Spleen (tissue), 11 donors: ENCODE results near the gene TPD52L3. TPM values are rescaled to one million over a fixed set of nuclear protein-coding genes. Genes with fewer than 3 reads are reported as not detected.
A peak's percentile ranks its signal among the peaks of the same experiment; 100 is the strongest.

ENCODE experiments used
- DNase-seq: peaks from one replicate; pipeline ENCODE4 v3.0.0-alpha.2; 2020
- H3K27ac ChIP-seq, 8 donors: fragments of 200-600 bp; sonication (generic) in 7 of 8; 1 replicate in 4 of 8; 2 replicates in 4 of 8; pipeline versions ENCODE4 v1.5.0 to v1.8.0; 2016 to 2021; ENCODE audit warnings: inconsistent platforms in 4 of 8, mild to moderate bottlenecking in 4 of 8, moderate library complexity in 1 of 8
- H3K27me3 ChIP-seq, 7 donors: fragments of 200-600 bp; sonication (generic) in 6 of 7; replicated peaks in 1 of 7; 1 replicate in 4 of 7; 2 replicates in 3 of 7; pipeline versions ENCODE4 v1.5.0 to v1.8.0; 2016 to 2021; ENCODE audit warnings: inconsistent platforms in 3 of 7, mild to moderate bottlenecking in 1 of 7
- H3K36me3 ChIP-seq, 6 donors: fragments of 200-600 bp; sonication (generic) in 5 of 6; 1 replicate in 4 of 6; 2 replicates in 2 of 6; pipeline versions ENCODE4 v1.5.0 to v1.8.0; 2016 to 2021; ENCODE audit warnings: inconsistent platforms in 2 of 6
- H3K4me1 ChIP-seq, 6 donors: fragments of 200-600 bp; sonication (generic) in 5 of 6; 1 replicate in 3 of 6; 2 replicates in 3 of 6; pipeline versions ENCODE4 v1.5.0 to v1.8.0; 2016 to 2021; ENCODE audit warnings: inconsistent platforms in 3 of 6
- H3K4me3 ChIP-seq, 8 donors: fragments of 200-600 bp; sonication (generic) in 7 of 8; 1 replicate in 4 of 8; 2 replicates in 4 of 8; pipeline versions ENCODE4 v1.5.0 to v1.8.0; 2016 to 2021; ENCODE audit warnings: inconsistent platforms in 4 of 8, mild to moderate bottlenecking in 4 of 8, moderate library complexity in 2 of 8
- H3K9me3 ChIP-seq, 8 donors: fragments of 200-600 bp; sonication (generic) in 7 of 8; 1 replicate in 4 of 8; 2 replicates in 4 of 8; pipeline versions ENCODE4 v1.5.0 to v1.8.0; 2016 to 2021; ENCODE audit warnings: inconsistent platforms in 4 of 8
- POLR2A ChIP-seq, 3 donors: fragments of 450-650 bp; IDR thresholded peaks; one replicate each; pipeline ENCODE4 v1.5.1; 2017; ENCODE audit warnings: antibody characterized with exemption in 3 of 3, mild to moderate bottlenecking in 1 of 3
- POLR2AphosphoS5 ChIP-seq, 3 donors: sonication (generic); formaldehyde crosslinking; IDR thresholded peaks; one replicate each; pipeline ENCODE4 v1.5.1; 2017; ENCODE audit warnings: antibody characterized with exemption in 3 of 3
- WGBS, 5 donors: extraction: QIAGEN DNeasy Blood & Tissue Kit in 3 of 5; methylation state at CpG; one replicate each; pipeline versions ENCODE4 v1.1.5 to v1.1.7; 2013 to 2018; 5-methylcytosine and 5-hydroxymethylcytosine counted together
- intact Hi-C: fragments of 100-400 bp; cut with DNase I; formaldehyde crosslinking; loops from one replicate; pipeline ENCODE4 v1.15.0; 2023; ENCODE audit warnings: low total_unique reads
- polyA plus RNA-seq, 3 donors: library from polyadenylated mRNA; stranded (reverse); fragments of 200-250 nt; gene quantifications; one replicate each; pipeline ENCODE4 v1.2.1, GENCODE V29; 2013
- total RNA-seq, 7 donors: library from RNA; depleted of rRNA in 3 of 7; stranded (reverse); fragments of >200 nt in 3 of 7; fragmentation: NEBNext Ultra II Directional in 4 of 7; extraction: Animal tissue kit (Norgen Biotek cat#: 25700) in 4 of 7; gene quantifications; one replicate each; pipeline versions ENCODE4 v1.1.0 to v1.2.1, GENCODE V29; 2016 to 2021
- TF ChIP-seq, protein P1 (sequence below), 11 experiments: fragments of 200-600 bp in 7 of 11; fragments of 450-650 bp in 4 of 11; sonication (generic) in 4 of 11; IDR thresholded peaks in 8 of 11; conservative IDR thresholded peaks in 3 of 11; 1 replicate in 7 of 11; 2 replicates in 4 of 11; pipeline versions ENCODE4 v1.4.0 to v1.8.0; 2016 to 2021; ENCODE audit warnings: antibody characterized with exemption in 11 of 11, inconsistent platforms in 4 of 11, mild to moderate bottlenecking in 1 of 11
- donor health status: healthy with polysubstance abuse.
- donor health status: DM: no; HTN: no; CAD: no; lungs with moderate emphysema.
- donor health status: DM: no; HTN: no; CAD: no.
- donor health status: Bipolar disorder and iron deficiency.
- donor health status: healthy.
- donor health status: DM: no; HTN: no; CAD: no.
- donor health status: DM: yes; HTN: yes; CAD: no.

The TPD52L3 gene
- total and polyA plus RNA-seq, 10 donors = 0.03 TPM; not detected in 9

GRCh38 chr9:6305954-6306563, 22.1 kb upstream of the TPD52L3 start:
- H3K36me3 ChIP-seq = no peaks in the 10 kb centered on the region
- no peaks in the 10 kb centered on the region for H3K9me3 ChIP-seq
- 86 to 99% (median 96%) methylated on average over 2 of the region's 2 CpGs for WGBS, 5 donors
- H3K4me3 ChIP-seq = no peak overlapping the region
- peaks cover 0 to 20% (median 0%) of the 10 kb centered on the region in 7 donors for H3K27me3 ChIP-seq
- no peak overlapping the region for H3K27ac ChIP-seq
- no peak for DNase-seq
- TF ChIP-seq POLR2A (IDR thresholded peaks at IDR 0.05) = no peak
- TF ChIP-seq, protein P1, sequence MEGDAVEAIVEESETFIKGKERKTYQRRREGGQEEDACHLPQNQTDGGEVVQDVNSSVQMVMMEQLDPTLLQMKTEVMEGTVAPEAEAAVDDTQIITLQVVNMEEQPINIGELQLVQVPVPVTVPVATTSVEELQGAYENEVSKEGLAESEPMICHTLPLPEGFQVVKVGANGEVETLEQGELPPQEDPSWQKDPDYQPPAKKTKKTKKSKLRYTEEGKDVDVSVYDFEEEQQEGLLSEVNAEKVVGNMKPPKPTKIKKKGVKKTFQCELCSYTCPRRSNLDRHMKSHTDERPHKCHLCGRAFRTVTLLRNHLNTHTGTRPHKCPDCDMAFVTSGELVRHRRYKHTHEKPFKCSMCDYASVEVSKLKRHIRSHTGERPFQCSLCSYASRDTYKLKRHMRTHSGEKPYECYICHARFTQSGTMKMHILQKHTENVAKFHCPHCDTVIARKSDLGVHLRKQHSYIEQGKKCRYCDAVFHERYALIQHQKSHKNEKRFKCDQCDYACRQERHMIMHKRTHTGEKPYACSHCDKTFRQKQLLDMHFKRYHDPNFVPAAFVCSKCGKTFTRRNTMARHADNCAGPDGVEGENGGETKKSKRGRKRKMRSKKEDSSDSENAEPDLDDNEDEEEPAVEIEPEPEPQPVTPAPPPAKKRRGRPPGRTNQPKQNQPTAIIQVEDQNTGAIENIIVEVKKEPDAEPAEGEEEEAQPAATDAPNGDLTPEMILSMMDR (IDR thresholded peaks at IDR 0.05 in 8 of 11, conservative IDR thresholded peaks at IDR 0.05 in 3 of 11) = peak in 8 of 11 experiments; percentile 28 to 58 (median 42)
- intact Hi-C loops = loop anchor here (10.0 kb wide), 3 partner anchors 111 to 421 kb away; no protein-coding TSS in a partner anchor
- no peaks in the 10 kb centered on the region for H3K4me1 ChIP-seq

GRCh38 chr9:6307551-6308096, 20.6 kb upstream of the TPD52L3 start:
- H3K36me3 ChIP-seq = no peaks in the 10 kb centered on the region
- no peak for TF ChIP-seq POLR2A (IDR thresholded peaks at IDR 0.05)
- TF ChIP-seq, protein P1 (IDR thresholded peaks at IDR 0.05 in 8 of 11, conservative IDR thresholded peaks at IDR 0.05 in 3 of 11) = no peak
- WGBS, 5 donors = 69 to 77% (median 75%) methylated on average over 1 of the region's 1 CpG
- H3K4me3 ChIP-seq = no peak overlapping the region
- no peak overlapping the region for H3K27ac ChIP-seq
- no peak for DNase-seq
- no peaks in the 10 kb centered on the region for H3K4me1 ChIP-seq
- no peaks in the 10 kb centered on the region for H3K9me3 ChIP-seq
- intact Hi-C loops = loop anchor here (10.0 kb wide), 3 partner anchors 113 to 423 kb away; no protein-coding TSS in a partner anchor
- H3K27me3 ChIP-seq = peaks cover 0 to 28% (median 0%) of the 10 kb centered on the region in 7 donors

DNA sequence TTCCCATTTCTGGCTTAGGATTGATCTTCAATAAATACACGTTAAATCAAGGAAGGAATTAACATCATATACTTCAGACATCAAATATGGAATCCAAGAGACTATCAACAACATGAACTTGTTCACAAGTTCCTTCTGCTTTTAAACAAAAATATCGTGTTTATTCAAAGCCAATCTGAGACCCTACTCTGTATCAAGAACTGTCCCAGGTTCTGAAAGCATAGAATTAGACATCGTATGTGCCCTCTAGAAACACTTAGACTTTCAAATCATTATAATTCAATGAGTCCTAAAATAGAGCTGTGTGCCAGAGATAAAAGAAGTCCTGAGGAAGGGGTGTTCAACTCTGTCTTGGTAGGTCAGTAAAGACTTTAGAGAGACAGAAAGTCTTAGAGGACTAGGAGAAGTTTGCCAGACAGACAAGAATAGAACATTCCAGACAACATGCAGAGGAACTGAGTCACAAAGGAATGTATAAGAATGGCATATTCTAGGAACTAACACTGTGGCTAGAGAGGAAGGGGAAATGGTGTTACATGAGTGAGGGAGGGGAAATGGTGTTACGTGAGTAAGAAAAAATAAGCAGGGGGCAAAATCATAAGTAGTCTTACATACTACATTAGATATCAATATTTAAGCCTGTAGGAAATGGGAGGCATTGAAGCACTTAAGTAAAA, 2.9 kb downstream of the TPD52L3 start:
- Histone ChIP-seq H3K9me3 (peaks cover 0 to 36% (median 27%) of the 10 kb centered on the region in 8 donors), H3K27ac (no peak overlapping the region), H3K27me3 (peaks cover 0 to 8% (median 0%) of the 10 kb centered on the region in 7 donors), H3K36me3 (no peaks in the 10 kb centered on the region), H3K4me3 (no peak overlapping the region), H3K4me1 (no peaks in the 10 kb centered on the region)
- DNase-seq = no peak
- 72 to 83% (median 78%) methylated on average over 4 of the region's 4 CpGs for WGBS, 5 donors
- TF ChIP-seq, protein P1 (IDR thresholded peaks at IDR 0.05 in 8 of 11, conservative IDR thresholded peaks at IDR 0.05 in 3 of 11) = no peak
- no peak for TF ChIP-seq POLR2A (IDR thresholded peaks at IDR 0.05)
- intact Hi-C loops = no loop called here

DNA sequence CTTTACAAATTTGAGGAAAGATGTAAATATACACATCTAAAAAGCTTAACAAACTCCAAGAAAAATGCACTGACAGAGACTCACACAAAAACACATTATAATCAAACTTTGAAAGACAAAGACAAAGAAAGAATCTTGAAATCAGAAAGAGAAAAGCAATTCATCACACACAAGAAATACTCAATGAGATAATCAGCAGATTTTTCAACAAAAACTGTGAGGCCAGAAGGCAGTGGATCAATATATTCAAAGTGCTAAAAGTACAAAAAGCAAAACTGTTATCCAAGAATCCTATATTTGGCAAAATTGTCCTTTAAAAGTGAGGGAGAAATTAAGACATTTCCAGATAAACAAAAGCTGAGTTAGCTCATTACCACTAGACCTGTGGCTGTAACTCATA, 6.1 kb downstream of the TPD52L3 start:
- TF ChIP-seq POLR2A (IDR thresholded peaks at IDR 0.05) (no peak), POLR2AphosphoS5 (IDR thresholded peaks at IDR 0.05) (no peak)
- TF ChIP-seq, protein P1 (IDR thresholded peaks at IDR 0.05 in 8 of 11, conservative IDR thresholded peaks at IDR 0.05 in 3 of 11) = no peak
- H3K27me3 ChIP-seq = peaks cover 0 to 15% (median 0%) of the 10 kb centered on the region in 7 donors
- no peaks in the 10 kb centered on the region for H3K36me3 ChIP-seq
- no peak for DNase-seq
- H3K27ac ChIP-seq = no peak overlapping the region
- H3K4me1 ChIP-seq = no peaks in the 10 kb centered on the region
- intact Hi-C loops = no loop called here
- peaks cover 0 to 42% (median 30%) of the 10 kb centered on the region in 8 donors for H3K9me3 ChIP-seq
- no peak overlapping the region for H3K4me3 ChIP-seq
